NCI-H526 treated with DMSO at 0.1 percent for 48 hours (cell line): Measurements from ENCODE around the gene FHIT.
"Not testable (repeated sequence)": the region's sequence is repeated elsewhere in the genome, so short reads cannot be mapped to it uniquely, and the experiment has no call there.

ENCODE experiments used
- DNase-seq: peaks from one replicate; lab custom pipeline; 2025; lab: John Stamatoyannopoulos, UW

The FHIT gene

DNA sequence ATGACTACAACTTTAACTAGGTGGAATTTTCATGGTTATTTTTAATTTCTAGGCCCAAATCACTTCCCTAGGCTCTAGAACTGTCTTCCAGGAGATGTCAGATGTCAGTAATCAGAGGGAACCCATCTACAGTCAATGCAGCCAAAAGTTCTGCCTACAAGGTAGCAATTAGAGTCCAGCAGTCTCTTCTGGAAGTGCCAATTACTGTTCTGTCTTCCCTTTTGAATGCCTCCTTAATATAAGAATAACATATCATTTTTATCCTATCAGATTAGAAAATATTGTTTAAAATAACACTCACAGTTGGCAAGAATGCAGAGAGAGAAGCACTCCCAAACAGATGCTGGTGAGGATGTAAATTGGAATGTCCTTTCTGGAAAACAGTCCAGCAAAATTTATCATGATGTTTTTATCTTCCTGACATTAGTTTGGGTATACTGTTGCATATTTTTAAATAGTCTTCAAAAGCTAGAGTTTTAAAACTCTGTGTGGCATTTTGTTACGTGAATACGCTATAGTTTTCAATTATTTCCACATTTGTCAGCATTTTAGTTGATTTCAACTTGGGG is 543.7 kb downstream of the FHIT start:
- no peak for DNase-seq

DNA sequence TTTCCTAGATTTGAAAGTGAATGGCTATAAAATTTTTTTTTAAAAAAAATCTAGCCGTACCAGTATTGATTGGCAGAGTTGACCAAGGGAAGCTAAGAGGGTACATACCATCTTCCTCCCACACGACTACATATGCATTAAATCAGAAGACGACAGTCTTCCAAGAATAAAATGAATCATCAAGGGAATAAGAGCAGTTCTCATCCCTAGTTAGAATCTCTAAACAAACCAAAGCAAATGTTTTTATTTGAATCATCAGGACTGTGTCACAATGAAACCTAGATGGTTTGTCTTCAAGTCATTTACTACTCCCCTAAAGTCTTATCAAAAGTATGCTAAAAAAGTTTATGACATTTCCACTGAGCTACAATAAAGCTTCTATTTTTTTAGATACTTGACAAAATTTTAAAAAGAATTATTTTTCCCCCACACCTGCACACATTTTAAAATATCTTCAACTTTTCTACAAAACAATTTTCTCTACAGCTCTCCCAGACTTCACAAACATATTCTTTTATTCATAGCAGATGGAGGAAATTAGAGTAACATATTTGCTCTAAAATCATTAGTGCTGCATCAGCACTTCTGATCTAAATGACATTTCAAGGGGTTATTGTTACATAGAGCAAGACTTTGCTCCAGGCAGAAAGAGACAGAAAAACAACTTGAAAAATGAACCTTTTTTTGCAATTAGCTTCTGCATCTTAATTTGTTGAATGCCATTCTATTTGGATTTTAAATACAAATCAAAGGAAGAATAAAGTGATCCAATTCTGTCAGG is 547.1 kb downstream of the FHIT start:
- no peak for DNase-seq

DNA sequence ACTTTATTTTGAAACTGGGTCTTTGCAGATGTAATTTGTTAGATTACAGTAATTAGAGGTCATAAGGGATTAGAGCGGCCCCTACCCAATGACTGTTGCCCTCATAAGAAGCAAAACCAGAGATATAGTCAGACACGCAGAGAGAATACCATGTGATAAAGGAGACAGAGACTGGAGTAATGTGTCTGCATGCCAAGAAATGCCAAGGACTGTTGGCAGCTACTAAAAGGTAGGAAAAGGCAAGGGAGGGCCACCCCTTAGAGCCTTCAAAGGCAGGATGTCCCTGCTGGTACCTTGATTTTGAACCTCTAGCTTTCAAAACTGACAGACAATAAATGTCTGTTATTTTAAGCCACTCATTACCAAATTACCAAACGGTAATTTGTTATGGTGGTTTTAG is 548.2 kb downstream of the FHIT start:
- DNase-seq, result no peak

DNA sequence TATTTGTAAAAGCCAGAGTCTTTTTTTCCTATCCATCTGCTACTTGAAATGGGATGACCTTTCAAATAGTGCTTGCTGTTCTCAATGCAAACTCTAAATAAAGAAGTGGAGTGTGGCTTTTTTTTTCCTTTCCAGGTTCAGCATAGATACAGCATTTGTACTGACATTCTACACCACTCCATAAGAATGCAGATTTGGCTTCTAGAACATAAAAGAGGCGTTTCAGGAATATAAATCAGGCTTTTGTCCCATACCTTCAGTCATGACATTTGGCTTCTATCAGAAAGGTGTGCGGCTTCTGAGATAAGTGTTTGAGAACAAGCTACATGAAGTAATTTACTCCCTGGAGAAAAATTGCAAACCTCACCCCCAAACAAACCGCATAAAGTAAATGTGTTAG is 553.1 kb downstream of the FHIT start:
- DNase-seq, result no peak

DNA sequence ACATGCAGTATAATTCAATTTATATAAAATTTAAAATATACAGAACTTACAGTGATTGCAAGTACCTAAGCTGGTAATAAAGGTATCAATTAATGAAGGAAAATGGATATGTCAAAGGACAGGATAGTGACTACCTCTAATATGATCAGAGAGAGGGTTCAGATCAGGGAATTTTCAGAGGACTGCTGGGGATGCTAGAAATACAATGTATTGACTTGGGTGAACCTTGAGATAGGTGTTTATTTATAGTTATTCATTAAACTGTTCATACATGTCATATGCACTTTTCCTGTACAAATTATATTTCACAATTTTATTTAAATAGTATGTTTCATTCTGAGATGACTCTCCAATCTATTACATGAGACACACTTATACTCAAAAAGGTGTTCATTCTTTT is 554.1 kb downstream of the FHIT start:
- no peak for DNase-seq

DNA sequence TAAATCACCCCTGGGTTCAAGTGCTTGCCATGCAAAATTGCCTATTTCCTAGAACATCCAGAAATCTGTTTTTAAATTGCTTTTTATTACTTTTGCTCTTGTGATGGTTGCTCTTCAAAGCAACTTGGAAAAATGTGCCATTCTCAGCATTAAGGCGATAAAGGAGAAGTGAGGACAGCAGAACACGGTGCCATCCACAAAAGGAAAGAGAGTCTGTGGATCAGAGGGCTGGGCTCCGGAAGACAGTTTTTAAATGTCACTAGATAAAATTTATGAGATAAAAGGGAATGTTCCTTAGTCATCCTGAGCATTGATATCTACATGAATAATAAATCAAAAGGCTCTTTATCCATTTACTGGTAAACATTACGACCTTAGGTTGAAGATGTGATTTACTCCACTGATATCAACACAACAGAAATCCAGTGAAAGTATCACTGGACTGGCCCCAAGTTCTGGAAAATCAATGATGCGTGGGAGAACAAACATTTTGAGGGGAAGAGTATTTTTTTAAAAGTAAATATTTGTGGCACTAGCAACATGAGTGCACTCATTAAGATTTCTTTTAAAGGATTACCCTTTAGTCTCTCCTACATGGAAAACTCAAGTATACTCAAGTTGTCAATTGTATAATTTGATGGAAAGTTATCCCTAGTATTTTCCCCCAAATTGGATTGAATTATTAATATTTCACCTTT is 554.7 kb downstream of the FHIT start:
- no peak for DNase-seq

DNA sequence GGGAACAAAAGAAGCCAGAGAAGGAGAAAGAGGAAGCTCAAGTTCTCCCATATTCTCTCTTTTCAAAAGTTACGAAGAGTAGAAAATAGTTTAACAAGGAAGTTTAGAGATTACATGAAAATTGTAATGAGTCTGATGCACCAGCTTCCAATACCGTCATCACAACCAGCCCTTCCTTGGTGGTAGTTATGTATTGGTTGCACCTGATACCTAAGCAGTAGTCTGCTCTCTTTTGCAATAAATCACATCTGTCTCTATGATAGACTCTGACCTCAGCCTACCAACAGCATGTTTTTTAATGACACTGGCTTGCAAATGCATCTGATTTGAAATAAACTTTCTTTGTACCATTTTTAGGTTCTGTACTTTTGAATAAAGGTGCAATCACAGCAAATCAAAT is 575.8 kb downstream of the FHIT start:
- no peak for DNase-seq

DNA sequence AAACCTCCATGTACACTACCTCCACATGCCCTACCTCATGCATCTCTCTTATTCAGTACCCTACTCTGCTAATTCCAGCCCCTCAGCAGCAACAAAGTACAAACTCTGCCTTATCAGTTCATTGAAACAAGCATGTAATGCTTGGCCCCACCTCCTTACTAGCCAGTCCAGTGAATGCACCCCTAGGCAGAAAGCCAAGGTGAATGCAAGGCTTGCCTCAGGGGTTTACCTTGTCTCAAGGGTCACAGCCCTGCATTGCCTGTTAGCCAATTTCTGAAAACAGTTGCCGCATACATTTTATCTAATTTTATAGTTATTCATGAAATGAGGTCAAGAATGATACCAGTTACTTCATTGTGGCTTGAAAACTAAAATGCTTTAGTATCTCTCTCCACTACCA is 576.4 kb downstream of the FHIT start:
- DNase-seq, result no peak

DNA sequence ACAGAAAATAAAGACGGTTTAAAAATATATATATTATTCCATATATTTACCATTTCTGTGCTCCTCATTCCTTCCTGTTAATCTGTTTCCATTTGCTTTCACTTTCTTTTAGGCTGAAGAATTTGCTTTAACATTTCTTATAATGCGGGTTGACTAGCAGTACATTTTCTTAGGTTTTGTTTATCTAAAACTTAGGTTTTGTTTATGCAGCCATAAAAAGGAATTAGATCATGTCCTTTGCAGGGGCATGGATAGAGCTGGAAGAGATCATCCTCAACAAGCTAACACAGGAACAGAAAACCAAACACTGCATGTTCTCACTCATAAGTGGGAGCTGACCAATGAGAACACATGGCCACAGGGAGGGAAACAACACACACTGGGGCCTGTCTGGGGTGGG is 578.1 kb downstream of the FHIT start:
- DNase-seq, result no peak

DNA sequence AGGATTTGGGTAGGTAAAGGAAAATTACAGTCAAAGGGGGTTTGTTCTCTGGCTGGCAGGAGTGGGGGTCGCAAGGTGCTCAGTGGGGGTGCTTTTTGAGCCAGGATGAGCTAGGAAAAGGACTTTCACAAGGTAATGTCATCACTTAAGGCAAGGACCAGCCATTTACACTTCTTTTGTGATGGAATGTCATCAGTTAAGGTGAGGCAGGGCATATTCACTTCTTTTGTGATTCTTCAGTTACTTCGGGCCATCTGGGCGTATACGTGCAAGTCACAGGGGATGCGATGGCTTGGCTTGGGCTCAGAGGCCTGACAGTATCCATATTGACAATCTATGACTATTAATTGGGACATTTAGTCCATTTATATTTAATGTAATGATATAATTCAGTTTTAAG is 578.9 kb downstream of the FHIT start:
- not testable (repeated sequence) for DNase-seq

DNA sequence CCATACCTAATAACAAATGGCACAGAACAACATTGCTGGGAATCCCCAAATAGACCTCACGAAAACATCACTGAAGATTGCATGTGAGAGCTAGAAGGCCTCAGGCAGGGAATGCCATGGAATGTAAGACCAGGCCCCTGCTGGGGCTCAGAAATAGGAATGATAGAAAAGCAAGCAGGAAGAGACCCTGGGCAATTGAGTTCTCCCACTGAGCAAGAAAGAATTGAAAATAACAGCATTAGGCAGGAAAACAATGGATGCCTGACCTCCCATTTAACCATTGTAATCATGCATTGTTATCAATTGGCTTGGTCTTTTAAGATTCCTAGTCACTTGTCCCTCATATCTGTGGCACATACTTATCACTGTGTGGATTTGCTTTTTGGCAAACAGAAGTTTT is 581.6 kb downstream of the FHIT start:
- no peak for DNase-seq

DNA sequence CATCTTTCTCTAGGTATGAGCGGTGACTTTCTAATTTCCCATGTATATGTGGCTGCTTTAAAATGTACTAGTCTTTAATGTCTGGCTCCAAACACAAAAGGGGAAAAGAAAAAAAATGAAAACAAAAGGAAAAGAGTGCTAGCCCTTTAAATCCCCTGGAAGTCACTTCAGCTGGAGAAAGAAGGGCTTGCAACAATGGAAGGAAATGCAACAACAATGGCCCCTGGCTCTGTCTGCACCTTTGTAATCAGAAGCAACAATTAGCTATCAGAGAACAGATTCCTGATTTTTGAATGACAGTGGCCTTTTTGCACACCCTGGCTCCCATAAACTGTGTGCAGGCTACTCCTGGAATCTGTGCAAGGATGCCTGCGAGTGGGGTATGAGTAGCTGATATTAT is 591.2 kb downstream of the FHIT start:
- DNase-seq, result no peak

DNA sequence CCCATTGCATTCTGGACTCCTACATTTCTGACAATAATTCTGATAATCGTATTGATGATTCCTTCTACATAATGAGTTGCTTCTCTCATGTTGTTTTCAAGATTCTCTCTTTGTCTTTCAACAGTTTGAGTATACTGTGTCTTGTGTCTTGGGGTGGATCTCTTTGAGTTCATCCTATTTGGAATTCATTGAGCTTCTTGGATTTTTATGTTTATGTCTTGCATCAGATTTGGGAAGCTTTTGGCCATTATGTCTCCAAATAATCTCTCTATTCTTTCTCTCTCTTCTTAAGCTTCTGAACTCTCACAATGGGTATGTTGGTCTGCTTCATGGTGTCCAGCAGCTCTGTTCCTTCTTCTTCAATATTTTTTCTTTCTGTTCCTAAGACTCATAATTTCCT is 592.2 kb downstream of the FHIT start:
- no peak for DNase-seq

DNA sequence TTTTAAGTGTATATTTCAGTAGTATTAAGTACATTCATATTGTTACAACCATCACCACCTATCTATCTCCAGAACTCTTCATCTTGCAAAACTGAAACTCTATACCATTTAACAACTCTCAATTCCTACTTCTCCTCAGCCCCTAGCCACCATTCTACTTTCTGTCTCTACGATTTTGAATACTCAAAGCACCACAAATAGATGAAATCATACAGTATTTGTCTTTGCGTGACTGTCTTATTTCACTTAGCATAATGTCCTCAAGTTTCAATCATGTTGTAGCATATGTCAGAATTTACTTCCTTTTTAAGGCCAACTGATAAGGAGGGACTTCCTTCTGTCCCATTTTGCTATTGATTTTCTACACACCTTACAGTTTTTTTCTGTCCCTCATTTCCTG is 593.3 kb downstream of the FHIT start:
- DNase-seq, result no peak

DNA sequence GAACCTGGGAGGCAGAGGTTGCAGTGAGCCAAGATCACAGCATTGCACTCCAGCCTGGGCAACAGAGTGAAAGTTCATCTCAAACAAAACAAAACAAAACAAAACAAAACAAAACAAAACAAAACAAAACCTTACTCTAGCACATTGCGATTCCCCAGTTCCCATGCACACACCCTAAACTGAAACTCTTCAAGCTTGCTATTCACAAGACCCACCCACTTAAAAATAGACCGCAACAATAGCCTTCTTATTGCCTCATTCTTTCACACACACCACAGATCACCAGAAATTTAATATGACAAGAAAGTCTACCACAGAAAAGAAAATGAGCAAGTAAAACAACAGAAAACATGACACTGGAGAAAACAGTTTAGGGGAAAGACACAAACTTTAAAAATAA is 598.4 kb downstream of the FHIT start:
- no peak for DNase-seq

DNA sequence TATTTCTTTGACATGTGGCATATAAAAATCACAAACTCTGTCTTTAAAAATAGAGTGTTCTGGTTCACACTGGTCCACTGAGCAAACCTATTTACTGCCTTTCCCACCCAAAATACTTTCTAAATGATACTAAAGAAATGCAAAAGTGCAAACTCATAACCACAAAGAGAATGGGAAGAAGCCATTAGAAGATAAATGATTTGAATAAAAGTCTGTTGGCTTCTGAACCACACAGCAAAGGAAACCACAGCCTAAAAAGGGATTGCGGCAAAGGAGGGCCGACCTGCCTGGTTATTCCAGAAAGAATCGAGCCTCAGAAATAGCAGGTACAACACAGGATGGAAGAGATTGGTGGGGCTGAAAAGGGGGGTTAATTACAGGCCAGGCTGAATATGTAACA is 599.5 kb downstream of the FHIT start:
- no peak for DNase-seq

DNA sequence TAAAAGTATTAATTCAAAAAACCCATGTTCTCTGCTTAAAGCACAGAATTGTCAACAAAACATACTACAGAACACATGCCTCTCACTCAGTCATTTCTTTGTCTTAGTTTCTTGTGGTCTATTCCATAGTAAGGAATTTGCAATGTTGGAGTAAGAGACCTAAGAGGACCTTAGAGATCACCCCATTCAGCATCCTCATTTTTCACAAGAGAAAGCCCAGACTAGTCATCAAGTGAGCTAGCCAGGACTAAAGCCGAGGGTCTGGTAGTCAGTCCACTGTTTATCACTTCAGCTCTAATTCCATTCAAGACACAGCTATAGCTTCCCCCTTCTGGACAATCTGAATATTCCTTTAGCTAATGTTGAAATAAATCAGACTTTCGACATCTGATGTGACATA is 601.1 kb downstream of the FHIT start:
- DNase-seq, result no peak

DNA sequence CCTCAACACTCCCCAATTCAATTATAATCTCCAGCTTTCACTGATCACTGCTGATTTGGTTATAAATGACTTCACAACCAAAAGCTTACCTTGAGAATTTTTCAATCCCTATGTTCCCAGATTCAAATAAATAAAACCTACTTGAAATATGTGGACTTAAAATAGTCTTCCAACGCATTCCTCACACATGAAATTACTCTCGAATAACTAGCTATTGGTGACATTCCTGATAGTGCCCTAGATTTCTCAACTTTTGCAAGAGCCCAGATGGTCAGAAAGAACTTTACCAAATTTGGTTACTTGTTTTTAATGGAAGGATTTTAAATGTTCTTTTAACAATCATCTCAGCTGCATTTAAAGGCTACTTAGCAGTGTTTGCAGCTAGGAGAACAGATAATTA is 605.5 kb downstream of the FHIT start:
- DNase-seq, result no peak

DNA sequence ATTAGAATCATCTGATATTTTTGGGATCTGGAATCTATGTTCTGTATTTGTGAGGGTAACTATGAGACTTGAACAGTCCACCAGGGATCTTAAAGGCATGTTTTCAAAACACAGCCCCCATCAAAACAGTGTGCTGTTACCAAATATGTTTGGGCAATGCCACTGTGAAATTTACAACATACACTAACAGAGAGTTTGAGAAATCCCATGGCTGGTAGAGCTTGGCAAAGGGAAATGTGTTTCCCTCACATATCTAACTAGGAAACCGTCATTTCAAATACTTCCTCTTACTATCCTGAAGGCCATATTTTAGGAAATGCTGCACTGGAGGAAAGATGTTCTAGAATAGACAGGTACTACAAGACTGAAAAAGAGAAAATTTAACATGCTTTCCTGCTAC is 607.4 kb downstream of the FHIT start:
- no peak for DNase-seq

DNA sequence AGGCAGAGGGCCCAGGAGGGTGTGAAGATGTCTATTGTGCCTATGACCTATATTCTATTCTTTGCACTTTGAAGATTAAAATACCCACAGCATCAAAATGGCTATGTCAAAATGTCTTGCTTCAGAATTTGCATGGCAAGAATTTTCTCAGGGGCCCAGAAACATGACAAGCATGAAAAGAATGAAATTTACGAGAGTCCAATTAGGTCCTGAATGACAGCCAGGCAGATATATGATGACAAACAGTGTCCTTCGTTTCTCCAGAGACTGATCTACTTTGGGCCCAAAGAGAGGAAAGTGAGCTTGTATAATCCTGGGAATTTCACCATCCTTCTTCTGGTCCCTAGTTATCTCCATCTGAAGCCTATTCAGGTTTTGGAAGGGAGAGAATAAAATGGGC is 609.9 kb downstream of the FHIT start:
- no peak for DNase-seq

DNA sequence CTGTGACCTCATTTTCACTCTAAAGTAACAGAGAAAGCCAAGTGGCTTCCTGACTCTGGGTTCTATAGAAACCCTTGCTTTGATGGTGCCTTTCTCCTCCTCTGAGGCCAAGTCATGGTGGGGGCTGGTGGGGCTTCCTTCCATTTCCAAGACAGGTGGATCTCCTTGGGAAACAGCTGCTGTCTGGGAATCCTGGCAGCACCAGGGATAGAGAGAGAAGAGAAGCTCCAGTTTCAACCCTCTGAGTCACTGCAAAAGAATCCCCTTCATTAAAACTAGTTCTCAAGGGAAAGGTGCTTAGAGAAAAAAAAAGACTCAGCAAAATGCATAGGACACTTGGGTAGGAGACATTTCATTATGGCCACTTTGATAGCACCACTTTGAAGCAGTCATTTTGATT is 614.4 kb downstream of the FHIT start:
- no peak for DNase-seq

DNA sequence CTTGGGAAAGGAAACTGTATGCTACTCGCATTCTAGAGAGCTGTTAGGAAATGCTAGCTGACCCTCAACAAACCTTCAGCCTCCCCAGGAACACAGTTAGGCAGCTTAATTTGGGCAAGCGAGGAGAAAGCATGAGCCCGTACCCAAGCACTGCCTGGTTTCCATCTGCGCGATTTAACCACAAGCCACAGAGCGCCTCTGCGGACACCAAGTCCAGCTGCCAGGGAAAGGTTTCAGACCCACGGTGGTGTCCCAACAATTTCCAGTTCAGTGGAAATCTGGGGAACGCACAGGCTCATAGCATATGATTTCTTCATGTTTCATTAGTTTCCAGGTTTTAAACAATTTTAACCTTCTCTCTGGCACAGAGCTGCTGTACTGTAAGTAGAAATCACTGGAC is 617.6 kb downstream of the FHIT start:
- DNase-seq, result no peak

DNA sequence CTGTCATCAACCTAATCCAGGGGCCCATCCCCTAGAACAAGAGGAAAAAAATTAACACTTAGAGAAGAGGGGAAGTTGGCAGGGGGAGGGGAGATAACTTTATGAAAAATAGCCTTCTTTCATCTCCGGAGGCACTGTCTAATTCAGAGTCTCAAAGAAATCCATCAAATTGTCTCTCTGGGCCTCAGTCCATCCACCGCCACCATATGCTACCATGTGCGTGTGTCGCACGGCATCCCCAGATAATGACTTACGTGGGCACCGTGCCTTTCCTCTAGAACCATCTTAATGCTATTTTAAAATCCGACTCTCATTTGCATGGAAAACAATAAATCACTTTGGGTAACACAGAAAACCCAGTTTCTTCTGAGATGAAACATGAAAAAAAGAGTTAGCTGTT is 619.7 kb downstream of the FHIT start:
- DNase-seq, result no peak

DNA sequence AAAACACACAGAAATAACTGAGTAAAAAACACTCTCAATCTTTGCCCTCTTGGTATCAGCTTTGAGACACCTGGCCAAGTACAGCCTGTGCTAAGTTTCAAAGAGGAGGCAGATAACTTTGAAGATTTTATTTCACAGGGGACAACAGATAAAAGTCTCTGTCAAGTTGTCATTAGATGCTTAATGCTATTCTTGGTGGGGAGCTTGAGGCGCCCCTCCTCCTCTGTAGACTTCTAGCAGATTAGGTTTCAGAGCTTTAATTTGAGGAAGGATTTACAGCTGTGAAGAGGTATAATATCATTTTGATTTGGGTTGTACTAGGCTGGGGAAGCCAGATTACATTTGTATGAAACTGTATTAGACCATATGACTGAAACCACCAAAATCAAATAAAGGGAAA is 620.3 kb downstream of the FHIT start:
- no peak for DNase-seq
